GM18505 (cell line): Measurements from ENCODE around the gene ITIH4.
A peak's percentile ranks its signal among the peaks of the same experiment; 100 is the strongest.

Source experiments
- ATAC-seq: cut with Tn5 transposase; IDR thresholded peaks from one replicate; pipeline ENCODE4 v1.9.1; 2021; ENCODE audit not compliant: unreplicated experiment
- POLR2A ChIP-seq: IDR thresholded peaks from 4 replicates; pipeline ENCODE4 v1.6.1; 2011; ENCODE audit warnings: borderline replicate concordance; ENCODE audit not compliant: insufficient read depth, insufficient read length; ENCODE audit errors: extremely low read depth

The ITIH4 gene

GRCh38 chr3:52787672-52788625, 42.5 kb downstream of the ITIH4 start:
- ATAC-seq = no peak
- TF ChIP-seq POLR2A = no peak

GRCh38 chr3:52787246-52787645, 43.2 kb downstream of the ITIH4 start:
- no peak for TF ChIP-seq POLR2A
- ATAC-seq = no peak

- no peak for TF ChIP-seq POLR2A
- no peak for ATAC-seq
Observed at GRCh38 chr3:52786330-52787215, 43.9 kb downstream of the ITIH4 start.

- no peak for ATAC-seq
- no peak for TF ChIP-seq POLR2A
Observed at GRCh38 chr3:52784931-52785590, 45.4 kb downstream of the ITIH4 start.

GRCh38 chr3:52784021-52784621, 46.4 kb downstream of the ITIH4 start:
- no peak for ATAC-seq
- no peak for TF ChIP-seq POLR2A

- ATAC-seq = no peak
- no peak for TF ChIP-seq POLR2A
Observed at GRCh38 chr3:52783211-52783555, 47.3 kb downstream of the ITIH4 start.

- no peak for TF ChIP-seq POLR2A
- ATAC-seq = no peak
Observed at GRCh38 chr3:52782412-52783210, 47.9 kb downstream of the ITIH4 start.

GRCh38 chr3:52781741-52782140, 48.7 kb downstream of the ITIH4 start:
- TF ChIP-seq POLR2A = no peak
- ATAC-seq = no peak

- TF ChIP-seq POLR2A = no peak
- ATAC-seq = no peak
Observed at GRCh38 chr3:52779837-52780585, 50.5 kb downstream of the ITIH4 start.

- ATAC-seq = peak; percentile 60
- TF ChIP-seq POLR2A = no peak
Observed at GRCh38 chr3:52779011-52779836, 51.2 kb downstream of the ITIH4 start.
